Panc1 (cell line): Measurements from ENCODE around the gene DACT1. TPM values are rescaled to one million over a fixed set of nuclear protein-coding genes. Genes with fewer than 3 reads are reported as not detected.

ENCODE experiments used
- ATAC-seq: fragments of 200-7000 bp; cut with Tn5 transposase; 2 replicates; pipeline ENCODE4 v1.9.1; 2020; ENCODE audit warnings: mild to moderate bottlenecking, moderate library complexity
- BruUV-seq: library from RNA; stranded (reverse); fragments of 400-500 nt; replicated peaks from 2 replicates; lab custom pipeline; 2021; lab: Mats Ljungman, UMichigan
- CTCF ChIA-PET: fragments of 300-600 bp; sonication (Branson Sonifier 250); formaldehyde crosslinking; loops from one replicate; lab custom pipeline; 2022; ENCODE audit warnings: antibody characterized with exemption; lab: Charles Lee
- POLR2A ChIA-PET: fragments of 300-600 bp; sonication (Branson Sonifier 250); formaldehyde crosslinking; loops from one replicate; lab custom pipeline; 2022; ENCODE audit warnings: antibody characterized with exemption; lab: Charles Lee
- DNase-seq: peaks from one replicate; pipeline ENCODE4 v3.0.0-alpha.2; 2010; ENCODE audit warnings: low read depth, low spot score
- H3K27ac ChIP-seq: 2 replicates; pipeline ENCODE4 v1.5.1; 2011; ENCODE audit warnings: mild to moderate bottlenecking, low read length, inconsistent platforms
- H3K27me3 ChIP-seq: fragments of 200-500 bp; sonication (Bioruptor generic); 2 replicates; pipeline ENCODE4 v1.6.0; 2014; ENCODE audit warnings: low read length, inconsistent platforms; ENCODE audit not compliant: control insufficient read depth, insufficient read depth
- H3K36me3 ChIP-seq: fragments of 200-500 bp; sonication (Bioruptor generic); 2 replicates; pipeline ENCODE4 v1.5.1; 2014; ENCODE audit warnings: inconsistent platforms, mild to moderate bottlenecking, low read length, moderate library complexity; ENCODE audit not compliant: control insufficient read depth, insufficient read depth
- H3K4me1 ChIP-seq: 2 replicates; pipeline ENCODE4 v1.5.1; 2011; ENCODE audit warnings: inconsistent platforms, mild to moderate bottlenecking, low read length, moderate library complexity; ENCODE audit not compliant: control insufficient read depth, insufficient read depth
- H3K4me3 ChIP-seq, 2 experiments: 2 replicates each; pipeline ENCODE4 v1.5.1; 2011 to 2012; ENCODE audit warnings: low read depth in 2 of 2, low read length in 2 of 2, mild to moderate bottlenecking in 2 of 2, inconsistent platforms in 1 of 2, moderate library complexity in 1 of 2
- H3K9me3 ChIP-seq: fragments of 200-500 bp; sonication (Bioruptor generic); 2 replicates; pipeline ENCODE4 v1.5.1; 2014; ENCODE audit warnings: low read depth, mild to moderate bottlenecking, inconsistent platforms, low read length, moderate library complexity; ENCODE audit not compliant: control insufficient read depth, insufficient read depth
- CTCF ChIP-seq: fragments of 450-650 bp; IDR thresholded peaks from 2 replicates; pipeline ENCODE4 v1.5.1; 2017; ENCODE audit warnings: mild to moderate bottlenecking
- POLR2AphosphoS5 ChIP-seq: IDR thresholded peaks from 2 replicates; pipeline ENCODE4 v1.6.1; 2012; ENCODE audit warnings: mild to moderate bottlenecking, low read depth, low read length, moderate library complexity
- REST ChIP-seq, 2 experiments: IDR thresholded peaks; 2 replicates each; pipeline ENCODE4 v1.6.1; 2011 to 2012; ENCODE audit warnings: low read depth in 2 of 2, control low read depth in 1 of 2, low read length in 1 of 2, mild to moderate bottlenecking in 1 of 2, moderate library complexity in 1 of 2; ENCODE audit not compliant: insufficient read depth in 1 of 2
- SIN3A ChIP-seq: IDR thresholded peaks from 2 replicates; pipeline ENCODE4 v1.6.1; 2012; ENCODE audit warnings: low read depth, mild to moderate bottlenecking, low read length, moderate library complexity, borderline replicate concordance; ENCODE audit not compliant: insufficient read depth
- TCF7L2 ChIP-seq: IDR thresholded peaks from 2 replicates; pipeline ENCODE4 v1.6.1; 2011; ENCODE audit warnings: mild to moderate bottlenecking, low read depth, low read length, inconsistent platforms
- in situ Hi-C: cut with HindIII; loops from 2 replicates; pipeline ENCODE4 v1.10.0; 2016; ENCODE audit warnings: low sequenced_read_pairs, low pct_unique_long_range_greater_than_20kb
- intact Hi-C: fragments of 100-400 bp; cut with micrococcal nuclease; formaldehyde crosslinking; loops from one replicate; pipeline ENCODE4 v1.10.0; 2022; ENCODE audit not compliant: unreplicated experiment
- total RNA-seq: library from RNA; stranded (reverse); gene quantifications from one replicate; pipeline ENCODE4 v1.2.1, GENCODE V29; 2021; ENCODE audit not compliant: unreplicated experiment

The DACT1 gene
- total RNA-seq, 1 experiment from 2014 or later: 0.15 TPM

- ChIA-PET POLR2A (no interaction called here), CTCF (no interaction called here)
- TF ChIP-seq SIN3A: no peak
- TF ChIP-seq CTCF: no peak
- TF ChIP-seq TCF7L2: no peak
- no peak for TF ChIP-seq REST (IDR thresholded peaks at IDR 0.05; ENCODE audit: insufficient read depth in 1 of 2, low read depth in 2 of 2, low read length in 1 of 2)
- no peak for TF ChIP-seq POLR2AphosphoS5
- intact Hi-C loops: loop anchor here (10.0 kb wide), 1 partner anchor 378 kb away; no protein-coding TSS in a partner anchor
- BruUV-seq: no TSS peak
- Histone ChIP-seq H3K9me3 (no peaks in the 10 kb centered on the region), H3K27me3 (no peaks in the 10 kb centered on the region), H3K36me3 (no peaks in the 10 kb centered on the region), H3K4me1 (no peaks in the 10 kb centered on the region), H3K27ac (no peak overlapping the region), H3K4me3 (no peak overlapping the region)
- in situ Hi-C loops: no loop called here
- DNase-seq: no peak
- ATAC-seq: no peak
These were observed 8.7 kb downstream of the DACT1 start for GRCh38 chr14:58646479-58646878.

DNA sequence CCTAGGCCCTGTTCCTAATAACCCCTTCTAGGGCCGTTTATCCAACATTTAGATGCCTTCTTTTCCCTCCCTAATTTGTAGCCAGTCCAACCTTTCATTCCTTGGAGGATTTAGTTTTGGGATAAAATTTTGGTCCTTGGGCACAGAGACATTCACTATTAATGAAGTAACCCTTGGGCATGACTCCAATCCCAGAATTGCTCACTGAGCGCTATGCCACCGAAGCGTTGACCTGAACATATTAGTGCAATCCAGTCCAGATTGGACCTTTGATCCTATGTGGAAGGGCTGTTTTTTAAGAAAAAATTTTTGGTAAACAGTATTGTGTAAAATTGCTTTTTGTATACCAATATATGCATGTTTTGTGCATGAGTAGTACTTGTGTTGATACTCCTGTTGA is 10.0 kb downstream of the DACT1 start:
- Histone ChIP-seq H3K4me3 (no peak overlapping the region), H3K27ac (no peak overlapping the region), H3K27me3 (no peaks in the 10 kb centered on the region), H3K9me3 (no peaks in the 10 kb centered on the region), H3K36me3 (no peaks in the 10 kb centered on the region), H3K4me1 (no peaks in the 10 kb centered on the region)
- TF ChIP-seq CTCF (no peak), REST (IDR thresholded peaks at IDR 0.05; ENCODE audit: insufficient read depth in 1 of 2, low read depth in 2 of 2, low read length in 1 of 2) (no peak)
- DNase-seq: no peak
- in situ Hi-C loops (no loop called here), intact Hi-C loops (loop anchor here (10.0 kb wide), 1 partner anchor 377 kb away; no protein-coding TSS in a partner anchor)
- CTCF ChIA-PET: no interaction called here
- no TSS peak for BruUV-seq
- POLR2A ChIA-PET: no interaction called here
- no peak for ATAC-seq
